Smooth muscle cell (in vitro differentiated cells): ENCODE data around the gene UBE2Q1. TPM values are rescaled to one million over a fixed set of nuclear protein-coding genes. Genes with fewer than 3 reads are reported as not detected.

Experiments
- DNase-seq: peaks from one replicate; lab custom pipeline; 2025; ENCODE audit not compliant: unreplicated experiment; lab: John Stamatoyannopoulos, UW
- H2AFZ ChIP-seq: fragments of 200-600 bp; sonication (generic); 2 replicates; pipeline ENCODE4 v1.6.0; 2016; ENCODE audit warnings: antibody characterized with exemption, low read depth, mild to moderate bottlenecking
- H3F3A ChIP-seq: fragments of 200-600 bp; sonication (generic); 2 replicates; pipeline ENCODE4 v1.6.0; 2017; ENCODE audit warnings: antibody characterized with exemption, low read depth
- H3K27ac ChIP-seq: fragments of 200-600 bp; sonication (generic); 2 replicates; pipeline ENCODE4 v1.5.1; 2016; ENCODE audit warnings: low read depth, mild to moderate bottlenecking
- H3K27me3 ChIP-seq: fragments of 200-600 bp; sonication (generic); 2 replicates; pipeline ENCODE4 v1.6.1; 2016; ENCODE audit warnings: low read depth, mild to moderate bottlenecking
- H3K36me3 ChIP-seq: fragments of 200-600 bp; sonication (generic); 2 replicates; pipeline ENCODE4 v1.5.1; 2016; ENCODE audit warnings: low read depth
- H3K4me1 ChIP-seq: fragments of 200-600 bp; sonication (generic); 2 replicates; pipeline ENCODE4 v1.5.1; 2016; ENCODE audit warnings: low read depth
- H3K4me2 ChIP-seq: fragments of 200-600 bp; sonication (generic); 2 replicates; pipeline ENCODE4 v1.6.0; 2016; ENCODE audit warnings: mild to moderate bottlenecking
- H3K4me3 ChIP-seq: fragments of 200-600 bp; sonication (generic); 2 replicates; pipeline ENCODE4 v1.5.1; 2016; ENCODE audit warnings: mild to moderate bottlenecking
- H3K79me2 ChIP-seq: fragments of 200-600 bp; sonication (generic); 2 replicates; pipeline ENCODE4 v1.6.0; 2016; ENCODE audit warnings: low read depth, mild to moderate bottlenecking
- H3K9ac ChIP-seq: fragments of 200-600 bp; sonication (generic); 2 replicates; pipeline ENCODE4 v1.6.0; 2016; ENCODE audit warnings: low read depth
- H3K9me3 ChIP-seq: fragments of 200-600 bp; sonication (generic); replicated peaks from 2 replicates; pipeline ENCODE4 v1.5.1; 2016; ENCODE audit warnings: low read depth
- H4K20me1 ChIP-seq: fragments of 200-600 bp; sonication (generic); 2 replicates; pipeline ENCODE4 v1.6.0; 2016; ENCODE audit warnings: low read depth
- WGBS: methylation state at CpG from one replicate; pipeline ENCODE4 v1.1.7; 2016; ENCODE audit warnings: low lambda C conversion rate; 5-methylcytosine and 5-hydroxymethylcytosine counted together
- polyA plus RNA-seq: library from polyadenylated mRNA; unstranded; fragments of >200 nt; fragmentation: Nextera tagmentation; extraction: Ambion mirVana; gene quantifications from 2 replicates; pipeline ENCODE4 v1.2.1, GENCODE V29; 2016
- total RNA-seq: library from RNA; depleted of rRNA; stranded (reverse); fragments of >200 nt; gene quantifications from 2 replicates; pipeline ENCODE4 v1.2.3, GENCODE V29; 2014
- TF ChIP-seq, protein P1 (sequence below): fragments of 200-600 bp; sonication (generic); IDR thresholded peaks from 2 replicates; pipeline ENCODE4 v1.5.1; 2017; ENCODE audit warnings: borderline replicate concordance, mild to moderate bottlenecking, antibody characterized with exemption; ENCODE audit not compliant: insufficient read depth, poor library complexity, severe bottlenecking

Gene UBE2Q1
- total and polyA plus RNA-seq, 2 experiments from 2014 or later = 15.1 to 37.9 TPM

DNA sequence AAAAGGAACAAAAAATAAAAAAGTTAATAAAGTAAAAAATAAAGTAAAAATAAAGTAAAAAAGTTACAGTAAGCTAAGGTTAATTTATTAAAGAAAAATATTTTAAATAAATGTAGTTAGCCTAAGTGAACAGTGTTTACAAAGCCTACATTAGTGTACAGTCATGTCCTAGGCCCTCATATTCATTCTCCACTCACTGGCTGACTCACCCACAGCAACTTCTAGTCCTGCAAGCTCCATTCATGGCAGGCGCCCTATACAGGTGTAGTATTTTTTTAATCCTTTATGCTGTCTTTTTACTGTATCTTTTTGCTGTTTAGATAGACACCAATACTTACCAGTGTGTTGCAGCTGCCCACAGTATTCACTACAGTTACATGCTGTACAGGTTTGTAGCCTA lies 37.2 kb upstream of the UBE2Q1 start:
- H3K9ac ChIP-seq = no peak overlapping the region
- TF ChIP-seq, protein P1, sequence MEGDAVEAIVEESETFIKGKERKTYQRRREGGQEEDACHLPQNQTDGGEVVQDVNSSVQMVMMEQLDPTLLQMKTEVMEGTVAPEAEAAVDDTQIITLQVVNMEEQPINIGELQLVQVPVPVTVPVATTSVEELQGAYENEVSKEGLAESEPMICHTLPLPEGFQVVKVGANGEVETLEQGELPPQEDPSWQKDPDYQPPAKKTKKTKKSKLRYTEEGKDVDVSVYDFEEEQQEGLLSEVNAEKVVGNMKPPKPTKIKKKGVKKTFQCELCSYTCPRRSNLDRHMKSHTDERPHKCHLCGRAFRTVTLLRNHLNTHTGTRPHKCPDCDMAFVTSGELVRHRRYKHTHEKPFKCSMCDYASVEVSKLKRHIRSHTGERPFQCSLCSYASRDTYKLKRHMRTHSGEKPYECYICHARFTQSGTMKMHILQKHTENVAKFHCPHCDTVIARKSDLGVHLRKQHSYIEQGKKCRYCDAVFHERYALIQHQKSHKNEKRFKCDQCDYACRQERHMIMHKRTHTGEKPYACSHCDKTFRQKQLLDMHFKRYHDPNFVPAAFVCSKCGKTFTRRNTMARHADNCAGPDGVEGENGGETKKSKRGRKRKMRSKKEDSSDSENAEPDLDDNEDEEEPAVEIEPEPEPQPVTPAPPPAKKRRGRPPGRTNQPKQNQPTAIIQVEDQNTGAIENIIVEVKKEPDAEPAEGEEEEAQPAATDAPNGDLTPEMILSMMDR = no peak
- peaks cover 19% of the 10 kb centered on the region for H3K79me2 ChIP-seq
- no peak for DNase-seq
- peaks cover 65% of the 10 kb centered on the region for H4K20me1 ChIP-seq
- H2AFZ ChIP-seq = no peak overlapping the region
- H3K27ac ChIP-seq = peak overlapping the region; percentile 24
- no peak overlapping the region for H3K4me2 ChIP-seq
- WGBS = 94% methylated on average over 1 of the region's 1 CpG
- no peaks in the 10 kb centered on the region for H3F3A ChIP-seq
- no peaks in the 10 kb centered on the region for H3K9me3 ChIP-seq
- H3K4me3 ChIP-seq = no peak overlapping the region
- no peaks in the 10 kb centered on the region for H3K4me1 ChIP-seq
- peaks cover 29% of the 10 kb centered on the region for H3K36me3 ChIP-seq
- H3K27me3 ChIP-seq = no peaks in the 10 kb centered on the region

DNA sequence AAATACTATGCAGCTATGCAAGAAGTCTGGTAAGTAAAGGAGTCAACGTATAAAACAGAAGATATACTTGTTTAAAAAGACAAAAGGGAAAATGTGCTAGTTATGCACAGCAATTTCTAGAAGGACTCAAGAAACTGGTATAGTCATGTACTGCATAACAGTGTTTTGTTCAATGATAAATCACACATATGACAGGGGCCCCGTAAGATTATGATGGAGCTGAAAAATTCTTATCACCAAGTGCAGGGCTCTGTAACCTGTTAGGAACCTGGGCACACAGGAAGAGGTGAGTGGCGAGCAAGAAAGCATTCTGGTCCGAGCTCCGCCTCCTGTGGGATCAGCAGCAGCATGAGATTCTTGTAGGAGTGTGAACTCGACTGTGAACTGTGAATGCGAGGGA lies 36.3 kb upstream of the UBE2Q1 start:
- Histone ChIP-seq H3K36me3 (peaks cover 30% of the 10 kb centered on the region), H3K9me3 (no peaks in the 10 kb centered on the region), H3F3A (no peaks in the 10 kb centered on the region), H3K4me3 (no peak overlapping the region), H4K20me1 (peaks cover 63% of the 10 kb centered on the region), H3K4me2 (no peak overlapping the region), H3K4me1 (no peaks in the 10 kb centered on the region), H3K27me3 (no peaks in the 10 kb centered on the region), H3K79me2 (peaks cover 11% of the 10 kb centered on the region), H3K9ac (no peak overlapping the region), H2AFZ (no peak overlapping the region), H3K27ac (no peak overlapping the region)
- WGBS = 97% methylated on average over 7 of the region's 7 CpGs
- TF ChIP-seq, protein P1 = no peak
- DNase-seq = no peak

DNA sequence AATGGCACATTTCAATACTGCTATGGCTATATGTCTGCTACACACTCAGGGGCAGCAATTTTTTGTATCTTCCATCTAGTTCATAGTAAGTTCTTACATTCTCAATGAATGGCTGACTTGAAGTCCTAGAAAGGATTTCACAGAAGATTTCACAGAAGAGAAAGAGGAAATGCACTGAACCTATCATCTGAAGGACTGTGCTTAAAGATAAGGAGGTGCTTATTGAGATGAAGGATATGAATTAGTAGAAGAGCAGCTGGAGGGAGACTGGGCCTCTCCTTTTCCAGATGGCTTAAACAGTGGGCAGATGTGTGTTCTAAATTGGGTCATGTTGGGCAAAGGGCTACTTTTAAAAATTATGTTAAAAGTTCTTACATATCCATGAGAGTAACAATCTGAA lies 34.9 kb upstream of the UBE2Q1 start:
- peaks cover 7% of the 10 kb centered on the region for H3K79me2 ChIP-seq
- no peak overlapping the region for H3K27ac ChIP-seq
- no peak for DNase-seq
- no peak overlapping the region for H3K4me3 ChIP-seq
- no peaks in the 10 kb centered on the region for H3K4me1 ChIP-seq
- H2AFZ ChIP-seq = no peak overlapping the region
- no peak overlapping the region for H3K9ac ChIP-seq
- H3F3A ChIP-seq = no peaks in the 10 kb centered on the region
- H4K20me1 ChIP-seq = peaks cover 57% of the 10 kb centered on the region
- H3K4me2 ChIP-seq = no peak overlapping the region
- H3K27me3 ChIP-seq = no peaks in the 10 kb centered on the region
- no peaks in the 10 kb centered on the region for H3K9me3 ChIP-seq
- peaks cover 40% of the 10 kb centered on the region for H3K36me3 ChIP-seq
- TF ChIP-seq, protein P1 = no peak

DNA sequence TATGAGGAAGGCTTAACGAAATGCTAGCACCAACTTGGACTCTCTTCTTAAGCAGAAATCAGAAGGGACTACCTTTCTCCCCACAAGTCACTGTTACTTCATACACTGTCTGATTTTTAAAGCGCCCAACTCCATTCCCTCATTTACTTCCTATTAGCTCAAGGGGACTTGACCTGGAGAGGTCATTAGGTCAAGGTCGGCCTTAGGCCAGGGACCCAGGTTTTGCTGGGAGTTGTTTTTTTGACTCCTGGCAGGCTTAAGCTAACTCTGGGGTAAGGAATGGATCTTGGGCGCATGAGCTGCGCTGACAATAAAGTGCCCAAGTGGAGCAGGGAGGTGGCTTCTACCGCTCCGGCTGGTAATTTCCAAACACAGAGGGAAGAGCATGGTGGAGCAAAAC lies 32.7 kb upstream of the UBE2Q1 start:
- Histone ChIP-seq H3K9ac (no peak overlapping the region), H3K27me3 (no peaks in the 10 kb centered on the region), H3K4me2 (no peak overlapping the region), H3K79me2 (peaks cover 7% of the 10 kb centered on the region), H3K36me3 (peaks cover 42% of the 10 kb centered on the region), H3K4me1 (no peaks in the 10 kb centered on the region), H3K4me3 (no peak overlapping the region), H3K9me3 (no peaks in the 10 kb centered on the region), H3F3A (no peaks in the 10 kb centered on the region), H4K20me1 (peaks cover 52% of the 10 kb centered on the region), H3K27ac (no peak overlapping the region), H2AFZ (no peak overlapping the region)
- no peak for DNase-seq
- TF ChIP-seq, protein P1 = no peak
- WGBS = 99% methylated on average over 7 of the region's 7 CpGs
